Neural cell (in vitro differentiated cells): Measurements from ENCODE around the gene H2AZ2. TPM values are rescaled to one million over a fixed set of nuclear protein-coding genes. Genes with fewer than 3 reads are reported as not detected.

Experiments
- H2AFZ ChIP-seq: fragments of 200-600, 300-800 bp; sonication (generic), shearing (Covaris generic); 2 replicates; pipeline ENCODE4 v1.6.0; 2014; ENCODE audit warnings: low read depth, mild to moderate bottlenecking, antibody characterized with exemption, low read length, moderate library complexity
- H3F3A ChIP-seq: fragments of 200-600 bp; shearing (Covaris generic); 2 replicates; pipeline ENCODE4 v1.6.1; 2016; ENCODE audit warnings: mild to moderate bottlenecking, moderate library complexity, mixed read lengths, antibody characterized with exemption, low read length; ENCODE audit not compliant: insufficient read depth, poor library complexity, severe bottlenecking
- H3K27ac ChIP-seq: fragments of 200-600, 300-800 bp; sonication (generic), shearing (Covaris generic); 2 replicates; pipeline ENCODE4 v1.5.1; 2014; ENCODE audit warnings: mild to moderate bottlenecking, low read length, moderate library complexity
- H3K27me3 ChIP-seq: fragments of 300-800, 200-600 bp; sonication (generic), shearing (Covaris generic); 2 replicates; pipeline ENCODE4 v1.6.0; 2014; ENCODE audit warnings: mild to moderate bottlenecking, low read depth, low read length, moderate library complexity; ENCODE audit not compliant: insufficient read depth
- H3K36me3 ChIP-seq: fragments of 300-800, 200-600 bp; sonication (generic), shearing (Covaris generic); 2 replicates; pipeline ENCODE4 v1.5.1; 2014; ENCODE audit warnings: mild to moderate bottlenecking, antibody characterized with exemption, low read length, moderate library complexity; ENCODE audit not compliant: insufficient read depth
- H3K4me2 ChIP-seq: fragments of 300-800, 200-600 bp; sonication (generic), shearing (Covaris generic); 2 replicates; pipeline ENCODE4 v1.6.0; 2014; ENCODE audit warnings: mild to moderate bottlenecking, low read length
- H3K4me3 ChIP-seq: fragments of 300-800, 200-600 bp; sonication (generic), shearing (Covaris generic); 2 replicates; pipeline ENCODE4 v1.5.1; 2014; ENCODE audit warnings: mild to moderate bottlenecking, low read length, moderate library complexity
- H3K79me2 ChIP-seq: fragments of 200-600 bp; shearing (Covaris generic); replicated peaks from 2 replicates; pipeline ENCODE4 v1.6.0; 2014; ENCODE audit warnings: mild to moderate bottlenecking, low read length, moderate library complexity; ENCODE audit not compliant: insufficient read depth
- H3K9ac ChIP-seq: fragments of 300-800, 200-600 bp; sonication (generic), shearing (Covaris generic); 2 replicates; pipeline ENCODE4 v1.6.1; 2016; ENCODE audit warnings: mild to moderate bottlenecking, low read length, mixed read lengths
- H3K9me2 ChIP-seq: fragments of 200-600 bp; shearing (Covaris generic); 2 replicates; pipeline ENCODE4 v1.6.1; 2016; ENCODE audit warnings: mild to moderate bottlenecking, low read length, mixed read lengths; ENCODE audit not compliant: insufficient read depth
- H3K9me3 ChIP-seq: fragments of 200-600, 300-800 bp; sonication (generic), shearing (Covaris generic); 2 replicates; pipeline ENCODE4 v1.6.1; 2016; ENCODE audit warnings: mild to moderate bottlenecking, mixed run types, low read length, moderate library complexity, mixed read lengths
- H4K20me1 ChIP-seq: fragments of 200-600 bp; shearing (Covaris generic); 2 replicates; pipeline ENCODE4 v1.6.1; 2016; ENCODE audit warnings: mild to moderate bottlenecking, mixed run types; ENCODE audit not compliant: insufficient read depth
- CTCF ChIP-seq: fragments of 450-650 bp; IDR thresholded peaks from 2 replicates; pipeline ENCODE4 v1.5.1; 2014; ENCODE audit warnings: antibody characterized with exemption, mild to moderate bottlenecking, moderate library complexity; ENCODE audit not compliant: poor library complexity, severe bottlenecking
- EP300 ChIP-seq: fragments of 450-650 bp; conservative IDR thresholded peaks from 2 replicates; pipeline ENCODE4 v1.6.1; 2014; ENCODE audit warnings: antibody characterized with exemption, mild to moderate bottlenecking, moderate library complexity; ENCODE audit not compliant: poor library complexity, severe bottlenecking
- EZH2 ChIP-seq: fragments of 200-600, 300-800 bp; shearing (Covaris generic), sonication (generic); IDR thresholded peaks from 2 replicates; pipeline ENCODE4 v1.6.1; 2014; ENCODE audit warnings: antibody characterized with exemption, low read length, borderline replicate concordance, mild to moderate bottlenecking; ENCODE audit not compliant: insufficient read depth, poor library complexity, severe bottlenecking
- MXI1 ChIP-seq: fragments of 450-650 bp; conservative IDR thresholded peaks from 2 replicates; pipeline ENCODE4 v1.6.1; 2014; ENCODE audit warnings: antibody characterized with exemption, mild to moderate bottlenecking; ENCODE audit not compliant: poor library complexity, severe bottlenecking
- POLR2AphosphoS5 ChIP-seq: IDR thresholded peaks from 2 replicates; pipeline ENCODE4 v1.6.1; 2012
- RAD21 ChIP-seq: fragments of 450-650 bp; conservative IDR thresholded peaks from 2 replicates; pipeline ENCODE4 v1.6.1; 2014; ENCODE audit warnings: antibody characterized with exemption, mild to moderate bottlenecking, moderate library complexity
- REST ChIP-seq: IDR thresholded peaks from 2 replicates; pipeline ENCODE4 v1.6.1; 2012; ENCODE audit warnings: borderline replicate concordance
- SMC3 ChIP-seq: fragments of 450-650 bp; conservative IDR thresholded peaks from 2 replicates; pipeline ENCODE4 v1.6.1; 2014; ENCODE audit warnings: antibody characterized with exemption, mild to moderate bottlenecking, moderate library complexity; ENCODE audit not compliant: poor library complexity
- TAF1 ChIP-seq: IDR thresholded peaks from 2 replicates; pipeline ENCODE4 v1.6.1; 2012; ENCODE audit warnings: low read depth
- polyA plus RNA-seq: library from polyadenylated mRNA; depleted of rRNA; stranded (reverse); fragments of >200 nt; gene quantifications from 2 replicates; pipeline ENCODE4 v1.2.3, GENCODE V29; 2014

The H2AZ2 gene
- polyA plus RNA-seq, 1 donor from 2014 or later: 152 TPM

DNA sequence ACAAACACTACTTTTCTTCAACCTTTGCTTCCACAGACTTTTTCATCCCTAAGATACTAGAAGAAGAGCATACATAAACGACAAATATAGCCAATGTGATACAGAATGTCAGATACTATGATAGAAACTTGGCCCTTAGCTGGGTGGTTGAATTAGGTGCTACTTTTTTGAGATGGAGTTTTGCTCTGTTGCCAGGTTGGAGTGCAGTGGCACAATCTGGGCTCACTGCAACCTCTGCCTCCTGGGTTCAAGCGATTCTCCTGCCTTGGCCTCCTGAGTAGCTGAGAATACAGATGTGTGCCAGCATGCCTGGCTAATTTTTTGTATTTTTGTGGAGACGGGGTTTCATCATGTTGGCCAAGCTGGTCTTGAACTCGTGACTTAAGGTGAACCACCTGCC is 47.9 kb downstream of the H2AZ2 start:
- peaks cover 8% of the 10 kb centered on the region for H3K36me3 ChIP-seq
- no peaks in the 10 kb centered on the region for H3F3A ChIP-seq
- H3K9ac ChIP-seq: no peak overlapping the region
- no peaks in the 10 kb centered on the region for H3K9me3 ChIP-seq
- H3K27ac ChIP-seq: no peak overlapping the region
- no peaks in the 10 kb centered on the region for H3K9me2 ChIP-seq
- no peak overlapping the region for H3K4me2 ChIP-seq
- peak overlapping the region; percentile 83 for H3K4me3 ChIP-seq
- no peak overlapping the region for H2AFZ ChIP-seq
- H4K20me1 ChIP-seq: peaks cover 11% of the 10 kb centered on the region
- peaks cover 31% of the 10 kb centered on the region for H3K79me2 ChIP-seq
- no peaks in the 10 kb centered on the region for H3K27me3 ChIP-seq
- TF ChIP-seq MXI1 (no peak), TAF1 (no peak), SMC3 (no peak), EZH2 (no peak), EP300 (no peak), POLR2AphosphoS5 (no peak), CTCF (no peak), REST (no peak), RAD21 (no peak)

- Histone ChIP-seq H4K20me1 (peaks cover 11% of the 10 kb centered on the region), H3K4me2 (peak overlapping the region; percentile 94), H3K27ac (no peak overlapping the region), H3K9ac (no peak overlapping the region), H3K9me3 (no peaks in the 10 kb centered on the region), H3F3A (no peaks in the 10 kb centered on the region), H3K79me2 (peaks cover 31% of the 10 kb centered on the region), H2AFZ (no peak overlapping the region), H3K36me3 (peaks cover 8% of the 10 kb centered on the region), H3K9me2 (no peaks in the 10 kb centered on the region), H3K27me3 (no peaks in the 10 kb centered on the region), H3K4me3 (peak overlapping the region; percentile 83)
- TF ChIP-seq TAF1: no peak
- no peak for TF ChIP-seq POLR2AphosphoS5
- no peak for TF ChIP-seq SMC3
- TF ChIP-seq CTCF: no peak
- TF ChIP-seq EZH2: no peak
- no peak for TF ChIP-seq REST
- no peak for TF ChIP-seq RAD21
Measured at GRCh38 chr7:44798649-44799305, 49.1 kb downstream of the H2AZ2 start.
